MM.1S (cell line): Measurements from ENCODE around the gene OXT.

Experiments used
- EZH2phosphoT487 ChIP-seq: fragments of 300-600 bp; sonication (generic); IDR thresholded peaks from 2 replicates; pipeline ENCODE4 v1.6.1; 2018; ENCODE audit warnings: antibody characterized with exemption, low read length
- TF ChIP-seq, protein P1 (sequence below): fragments of 300-600 bp; sonication (generic); IDR thresholded peaks from 2 replicates; pipeline ENCODE4 v1.5.1; 2016; ENCODE audit warnings: antibody characterized with exemption, low read length, mixed read lengths

DNA sequence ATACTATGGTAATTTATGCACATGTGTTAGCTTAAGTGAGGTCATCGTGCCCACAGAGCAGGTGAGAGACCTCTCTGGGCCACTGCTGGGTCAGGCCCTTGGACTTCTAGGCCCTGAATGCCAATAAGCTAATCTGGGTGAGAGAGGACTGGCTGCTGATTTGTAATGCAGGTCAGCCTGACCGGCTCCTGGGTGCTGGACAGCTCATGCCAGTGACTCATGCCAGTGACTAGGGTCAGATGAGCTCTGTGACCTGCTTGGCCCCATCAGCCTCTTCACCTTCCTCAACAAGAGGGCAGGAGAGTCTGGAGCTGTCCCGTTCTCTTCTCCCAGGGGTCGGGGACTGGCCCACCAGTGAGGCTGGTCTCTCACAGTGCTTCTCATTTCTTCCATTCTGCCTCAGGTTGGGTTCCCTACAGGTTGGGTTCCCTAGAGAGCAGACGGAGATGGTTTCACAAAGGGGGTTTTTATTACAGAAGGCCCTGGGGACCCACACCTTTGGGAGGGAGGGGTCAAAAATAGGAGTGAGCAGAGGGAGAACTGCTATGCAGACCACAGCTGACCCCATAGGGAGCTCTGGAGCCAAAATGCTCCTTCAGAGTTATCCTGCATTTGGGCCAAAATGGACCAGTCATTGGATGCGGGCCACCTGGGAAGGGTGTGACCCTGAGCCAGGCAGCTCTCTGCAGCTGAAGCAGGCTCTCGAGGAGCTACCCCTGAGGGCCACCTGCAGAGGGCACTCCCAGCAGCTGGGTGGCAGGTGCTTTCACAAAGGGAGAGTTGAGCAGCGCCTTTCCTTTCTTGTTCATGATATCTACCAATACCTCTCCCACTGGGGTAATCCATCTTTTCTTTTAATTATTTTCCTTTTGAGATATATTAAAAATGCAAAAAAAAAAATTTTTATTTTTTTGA lies 2.2 kb upstream of the OXT start:
- no peak for TF ChIP-seq EZH2phosphoT487
- TF ChIP-seq, protein P1, sequence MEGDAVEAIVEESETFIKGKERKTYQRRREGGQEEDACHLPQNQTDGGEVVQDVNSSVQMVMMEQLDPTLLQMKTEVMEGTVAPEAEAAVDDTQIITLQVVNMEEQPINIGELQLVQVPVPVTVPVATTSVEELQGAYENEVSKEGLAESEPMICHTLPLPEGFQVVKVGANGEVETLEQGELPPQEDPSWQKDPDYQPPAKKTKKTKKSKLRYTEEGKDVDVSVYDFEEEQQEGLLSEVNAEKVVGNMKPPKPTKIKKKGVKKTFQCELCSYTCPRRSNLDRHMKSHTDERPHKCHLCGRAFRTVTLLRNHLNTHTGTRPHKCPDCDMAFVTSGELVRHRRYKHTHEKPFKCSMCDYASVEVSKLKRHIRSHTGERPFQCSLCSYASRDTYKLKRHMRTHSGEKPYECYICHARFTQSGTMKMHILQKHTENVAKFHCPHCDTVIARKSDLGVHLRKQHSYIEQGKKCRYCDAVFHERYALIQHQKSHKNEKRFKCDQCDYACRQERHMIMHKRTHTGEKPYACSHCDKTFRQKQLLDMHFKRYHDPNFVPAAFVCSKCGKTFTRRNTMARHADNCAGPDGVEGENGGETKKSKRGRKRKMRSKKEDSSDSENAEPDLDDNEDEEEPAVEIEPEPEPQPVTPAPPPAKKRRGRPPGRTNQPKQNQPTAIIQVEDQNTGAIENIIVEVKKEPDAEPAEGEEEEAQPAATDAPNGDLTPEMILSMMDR: peak; percentile 24
